ENCODE results near the gene OR52E5. TPM values are rescaled to one million over a fixed set of nuclear protein-coding genes. Genes with fewer than 3 reads are reported as not detected.
A peak's percentile ranks its signal among the peaks of the same experiment; 100 is the strongest.

Gene OR52E5
- total RNA-seq, 1 donor from 2014 or later, result not detected

DNA sequence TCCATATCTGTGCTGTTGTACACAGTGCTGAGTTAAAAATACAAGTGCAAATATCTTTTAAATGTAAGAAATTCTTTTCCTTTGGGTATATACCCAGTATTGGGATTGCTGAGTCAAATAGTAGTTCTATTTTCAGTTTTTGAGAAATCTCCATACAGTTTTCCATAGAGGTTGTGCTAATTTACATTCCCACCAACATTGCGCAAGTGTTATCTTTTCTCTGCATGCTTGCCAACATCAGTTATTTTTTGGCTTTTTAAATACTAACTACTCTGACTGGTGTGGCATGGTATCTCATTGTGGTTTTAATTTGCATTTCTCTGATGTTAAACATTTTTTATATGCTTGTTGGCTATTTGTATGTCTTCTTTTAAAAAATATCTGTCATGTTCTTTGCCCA is 42.0 kb upstream of the OR52E5 start:
- H3K4me2 ChIP-seq (ENCODE audit: low read length), result no peak overlapping the region
- H3K4me3 Mint-ChIP-seq (ENCODE audit: unreplicated experiment), result no peak overlapping the region
- no peak overlapping the region for H2AFZ ChIP-seq (ENCODE audit: low read depth, low read length)
- TF ChIP-seq, protein P1, sequence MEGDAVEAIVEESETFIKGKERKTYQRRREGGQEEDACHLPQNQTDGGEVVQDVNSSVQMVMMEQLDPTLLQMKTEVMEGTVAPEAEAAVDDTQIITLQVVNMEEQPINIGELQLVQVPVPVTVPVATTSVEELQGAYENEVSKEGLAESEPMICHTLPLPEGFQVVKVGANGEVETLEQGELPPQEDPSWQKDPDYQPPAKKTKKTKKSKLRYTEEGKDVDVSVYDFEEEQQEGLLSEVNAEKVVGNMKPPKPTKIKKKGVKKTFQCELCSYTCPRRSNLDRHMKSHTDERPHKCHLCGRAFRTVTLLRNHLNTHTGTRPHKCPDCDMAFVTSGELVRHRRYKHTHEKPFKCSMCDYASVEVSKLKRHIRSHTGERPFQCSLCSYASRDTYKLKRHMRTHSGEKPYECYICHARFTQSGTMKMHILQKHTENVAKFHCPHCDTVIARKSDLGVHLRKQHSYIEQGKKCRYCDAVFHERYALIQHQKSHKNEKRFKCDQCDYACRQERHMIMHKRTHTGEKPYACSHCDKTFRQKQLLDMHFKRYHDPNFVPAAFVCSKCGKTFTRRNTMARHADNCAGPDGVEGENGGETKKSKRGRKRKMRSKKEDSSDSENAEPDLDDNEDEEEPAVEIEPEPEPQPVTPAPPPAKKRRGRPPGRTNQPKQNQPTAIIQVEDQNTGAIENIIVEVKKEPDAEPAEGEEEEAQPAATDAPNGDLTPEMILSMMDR (IDR thresholded peaks at IDR 0.05; ENCODE audit: insufficient read depth, low read depth, low read length), result no peak
- TF ChIP-seq EZH2 (IDR thresholded peaks at IDR 0.05; ENCODE audit: insufficient read depth, low read length), result no peak
- DNase-seq (ENCODE audit: low read depth) (no peak), FAIRE-seq (no peak)
- no peaks in the 10 kb centered on the region for H3K36me3 Mint-ChIP-seq (ENCODE audit: low read depth, unreplicated experiment)
- no peaks in the 10 kb centered on the region for H3K4me1 ChIP-seq (ENCODE audit: insufficient read depth, low read length)
- no peaks in the 10 kb centered on the region for H3K9me3 ChIP-seq (ENCODE audit: insufficient read depth, low read depth, low read length)
- H4K20me1 ChIP-seq (ENCODE audit: insufficient read depth, low read length), result no peaks in the 10 kb centered on the region
- no peak overlapping the region for H3K4me3 ChIP-seq (ENCODE audit: insufficient read depth, low read depth, low read length)
- H3K27ac Mint-ChIP-seq (ENCODE audit: unreplicated experiment), result no peak overlapping the region
- no peak overlapping the region for H3K27ac ChIP-seq (ENCODE audit: low read depth, low read length)
- H3K4me1 Mint-ChIP-seq (ENCODE audit: low read depth, unreplicated experiment), result no peaks in the 10 kb centered on the region
- peaks cover 9% of the 10 kb centered on the region for H3K27me3 Mint-ChIP-seq (ENCODE audit: low read depth, unreplicated experiment)
- H3K79me2 ChIP-seq (ENCODE audit: insufficient read depth, low read length), result no peaks in the 10 kb centered on the region
- H3K27me3 ChIP-seq (ENCODE audit: insufficient read depth, low read length), result no peaks in the 10 kb centered on the region
- H3K9ac ChIP-seq (ENCODE audit: low read length), result no peak overlapping the region
- H3K36me3 ChIP-seq (ENCODE audit: insufficient read depth, low read length), result no peaks in the 10 kb centered on the region
- H3K9me3 Mint-ChIP-seq (ENCODE audit: unreplicated experiment), result peaks cover 4% of the 10 kb centered on the region

DNA sequence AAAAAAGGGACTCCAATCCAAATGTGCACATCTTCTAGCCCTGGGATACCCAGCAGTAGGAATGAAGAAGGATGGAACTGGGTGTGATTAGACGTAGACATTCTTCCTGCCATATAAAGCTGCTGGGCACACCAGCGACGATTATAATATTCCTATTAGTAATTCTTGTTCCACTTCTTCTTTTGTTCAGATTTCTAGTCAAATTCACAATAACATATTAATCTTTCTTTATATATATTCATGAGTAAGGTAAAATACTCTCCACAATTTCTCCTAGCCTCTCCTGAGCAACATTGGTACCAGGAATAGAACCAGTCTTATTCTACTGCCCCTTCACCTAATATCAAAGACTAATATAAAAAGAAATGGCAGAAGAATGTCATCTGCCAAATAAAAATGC is 35.4 kb upstream of the OR52E5 start, which contains the start of gene OR52E8:
Gene OR52E8, minus strand, starts transcription at position 101 of the 400 bp plus-strand sequence. Its CDS starts 0 bp downstream, at position 101.
- FAIRE-seq, result no peak
- TF ChIP-seq, protein P1 (IDR thresholded peaks at IDR 0.05; ENCODE audit: insufficient read depth, low read depth, low read length), result no peak
- no peak for TF ChIP-seq EZH2 (IDR thresholded peaks at IDR 0.05; ENCODE audit: insufficient read depth, low read length)
- no peaks in the 10 kb centered on the region for H3K4me1 Mint-ChIP-seq (ENCODE audit: low read depth, unreplicated experiment)

DNA sequence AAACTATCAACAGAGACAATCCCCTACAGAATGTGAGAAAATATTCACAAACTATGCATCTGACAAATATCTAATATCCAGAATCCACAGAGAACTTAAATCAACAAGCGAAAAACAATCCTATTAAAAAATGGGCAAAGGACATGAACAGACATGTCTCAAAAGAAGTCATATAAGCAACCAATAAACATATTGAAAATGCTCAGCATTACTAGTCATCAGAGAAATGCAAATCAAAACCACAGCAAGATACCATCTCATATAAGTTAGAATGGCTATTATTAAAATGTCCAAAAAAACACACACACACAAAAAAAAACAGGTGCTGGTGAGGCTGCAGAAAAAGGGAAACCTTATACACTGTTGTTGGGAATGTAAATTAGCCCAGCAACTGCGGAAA is 27.2 kb upstream of the OR52E5 start:
- Mint-ChIP-seq H3K4me1 (ENCODE audit: low read depth, unreplicated experiment) (no peaks in the 10 kb centered on the region), H3K4me3 (ENCODE audit: unreplicated experiment) (no peak overlapping the region), H3K27ac (ENCODE audit: unreplicated experiment) (peak overlapping the region; percentile 60), H3K9me3 (ENCODE audit: unreplicated experiment) (peaks cover 3% of the 10 kb centered on the region), H3K36me3 (ENCODE audit: low read depth, unreplicated experiment) (no peaks in the 10 kb centered on the region), H3K27me3 (ENCODE audit: low read depth, unreplicated experiment) (peaks cover 2% of the 10 kb centered on the region)
- no peak overlapping the region for H3K4me3 ChIP-seq (ENCODE audit: insufficient read depth, low read depth, low read length)
- no peaks in the 10 kb centered on the region for H3K36me3 ChIP-seq (ENCODE audit: insufficient read depth, low read length)
- TF ChIP-seq, protein P1 (IDR thresholded peaks at IDR 0.05; ENCODE audit: insufficient read depth, low read depth, low read length), result no peak
- no peak for TF ChIP-seq EZH2 (IDR thresholded peaks at IDR 0.05; ENCODE audit: insufficient read depth, low read length)
- no peak overlapping the region for H2AFZ ChIP-seq (ENCODE audit: low read depth, low read length)
- no peaks in the 10 kb centered on the region for H3K27me3 ChIP-seq (ENCODE audit: insufficient read depth, low read length)
- H3K79me2 ChIP-seq (ENCODE audit: insufficient read depth, low read length), result no peaks in the 10 kb centered on the region
- no peak overlapping the region for H3K4me2 ChIP-seq (ENCODE audit: low read length)
- no peak overlapping the region for H3K9ac ChIP-seq (ENCODE audit: low read length)
- FAIRE-seq (no peak), DNase-seq (ENCODE audit: low read depth) (no peak)
- peaks cover 3% of the 10 kb centered on the region for H3K9me3 ChIP-seq (ENCODE audit: insufficient read depth, low read depth, low read length)
- H3K4me1 ChIP-seq (ENCODE audit: insufficient read depth, low read length), result no peaks in the 10 kb centered on the region
- no peaks in the 10 kb centered on the region for H4K20me1 ChIP-seq (ENCODE audit: insufficient read depth, low read length)
- no peak overlapping the region for H3K27ac ChIP-seq (ENCODE audit: low read depth, low read length)

More for the DNA sequence above, 35.4 kb upstream of the OR52E5 start, which contains the start of gene OR52E8:
- Histone ChIP-seq H3K4me1 (ENCODE audit: insufficient read depth, low read length) (no peaks in the 10 kb centered on the region), H2AFZ (ENCODE audit: low read depth, low read length) (no peak within 1 kb of the TSS), H3K9ac (ENCODE audit: low read length) (no peak within 1 kb of the TSS), H3K79me2 (ENCODE audit: insufficient read depth, low read length) (no peaks in the 10 kb centered on the region), H3K9me3 (ENCODE audit: insufficient read depth, low read depth, low read length) (no peaks in the 10 kb centered on the region), H3K27me3 (ENCODE audit: insufficient read depth, low read length) (no peaks in the 10 kb centered on the region), H4K20me1 (ENCODE audit: insufficient read depth, low read length) (no peaks in the 10 kb centered on the region), H3K4me3 (ENCODE audit: insufficient read depth, low read depth, low read length) (no peak within 1 kb of the TSS), H3K4me2 (ENCODE audit: low read length) (no peak within 1 kb of the TSS), H3K36me3 (ENCODE audit: insufficient read depth, low read length) (no peaks in the 10 kb centered on the region), H3K27ac (ENCODE audit: low read depth, low read length) (no peak within 1 kb of the TSS)
- Mint-ChIP-seq H3K4me3 (ENCODE audit: unreplicated experiment) (no peak within 1 kb of the TSS), H3K9me3 (ENCODE audit: unreplicated experiment) (peaks cover 4% of the 10 kb centered on the region), H3K27me3 (ENCODE audit: low read depth, unreplicated experiment) (peaks cover 12% of the 10 kb centered on the region), H3K27ac (ENCODE audit: unreplicated experiment) (no peak within 1 kb of the TSS), H3K36me3 (ENCODE audit: low read depth, unreplicated experiment) (no peaks in the 10 kb centered on the region)
- DNase-seq (ENCODE audit: low read depth), result no peak

Measured in astrocyte (in vitro differentiated cells and primary cell).